K562 (cell line): Measurements from ENCODE around the gene KAZN. TPM values are rescaled to one million over a fixed set of nuclear protein-coding genes. Genes with fewer than 3 reads are reported as not detected.

ENCODE experiments used
- BMI1 ChIP-seq: fragments of 150-350 bp; IDR thresholded peaks from 2 replicates; pipeline ENCODE4 v1.6.1; 2014; ENCODE audit warnings: low read length
- FOSL1 ChIP-seq: fragments of 200-800 bp; sonication (Bioruptor generic); conservative IDR thresholded peaks from 2 replicates; pipeline ENCODE4 v1.6.1; 2016; ENCODE audit warnings: missing genetic modification characterization, missing compliant biosample characterization
- L3MBTL2 ChIP-seq: fragments of 450-650 bp; IDR thresholded peaks from 2 replicates; pipeline ENCODE4 v1.6.1; 2016; ENCODE audit warnings: mild to moderate bottlenecking, moderate library complexity
- MEIS2 ChIP-seq: fragments of 450-650 bp; IDR thresholded peaks from 2 replicates; pipeline ENCODE4 v1.6.1; 2014; ENCODE audit warnings: mild to moderate bottlenecking; ENCODE audit not compliant: partially characterized antibody
- MTA2 ChIP-seq: fragments of 450-650 bp; IDR thresholded peaks from 2 replicates; pipeline ENCODE4 v1.6.1; 2016; ENCODE audit warnings: low read depth
- PHB ChIP-seq: fragments of 250-450 bp; sonication (Bioruptor Pico); IDR thresholded peaks from 2 replicates; pipeline ENCODE4 v1.5.0; 2021
- PML ChIP-seq: IDR thresholded peaks from 2 replicates; pipeline ENCODE4 v1.6.1; 2012; ENCODE audit warnings: low read length, inconsistent platforms
- PRMT5 ChIP-seq: sonication (generic); formaldehyde crosslinking; IDR thresholded peaks from 2 replicates; pipeline ENCODE4 v1.5.0; 2020; ENCODE audit warnings: missing genetic modification reagents
- SMARCA4 ChIP-seq: fragments of 450-650 bp; IDR thresholded peaks from 2 replicates; pipeline ENCODE4 v1.6.1; 2016
- ZNF253 ChIP-seq: fragments of 250-450 bp; sonication (Bioruptor Pico); conservative IDR thresholded peaks from 2 replicates; pipeline ENCODE4 v1.6.1; 2021; ENCODE audit warnings: mild to moderate bottlenecking
- ZNF75A ChIP-seq: fragments of 450-650 bp; formaldehyde crosslinking; IDR thresholded peaks from 2 replicates; pipeline ENCODE4 v1.4.0; 2020; ENCODE audit warnings: mild to moderate bottlenecking
- polyA plus RNA-seq, 8 experiments: library from polyadenylated mRNA; depleted of rRNA in 4 of 8; stranded (reverse) in 5 of 8; unstranded in 3 of 8; fragments of >200 nt; fragmentation: Nextera tagmentation in 2 of 8; fragmentation: Illumina TruSeq in 1 of 8; extraction: Ambion mirVana in 2 of 8; extraction: Trizol in 1 of 8; gene quantifications; 2 replicates each; pipeline versions ENCODE4 v1.2.1 to v1.2.3, GENCODE V29; 2011 to 2014; ENCODE audit warnings: inconsistent platforms in 1 of 8, missing spikeins in 1 of 8
- total RNA-seq, 7 experiments: library from RNA; depleted of rRNA in 6 of 7; stranded (reverse); fragments of >200 nt in 6 of 7; fragmentation: Illumina TruSeq in 2 of 7; extraction: Trizol in 2 of 7; gene quantifications; 2 replicates each; pipeline versions ENCODE4 v1.2.1 to v1.2.3, GENCODE V29; 2011 to 2021; ENCODE audit warnings: low replicate concordance in 1 of 7
- TF ChIP-seq, protein P1 (sequence below): fragments of 450-650 bp; IDR thresholded peaks from 2 replicates; pipeline ENCODE4 v1.7.1; 2018; ENCODE audit warnings: mild to moderate bottlenecking, low read depth; ENCODE audit not compliant: partially characterized antibody
- TF ChIP-seq, protein P2 (sequence below): fragments of 250-450 bp; sonication (Bioruptor Pico); IDR thresholded peaks from 2 replicates; pipeline ENCODE4 v1.4.0; 2020; ENCODE audit warnings: mild to moderate bottlenecking, moderate library complexity
- TF ChIP-seq, protein P3 (sequence below): fragments of 250-450 bp; sonication (Bioruptor Pico); IDR thresholded peaks from 2 replicates; pipeline ENCODE4 v1.8.0; 2022; ENCODE audit warnings: inconsistent platforms, mild to moderate bottlenecking, moderate library complexity, borderline replicate concordance
- TF ChIP-seq, protein P4 (sequence below): sonication (generic); formaldehyde crosslinking; IDR thresholded peaks from 2 replicates; pipeline ENCODE4 v1.5.0; 2020; ENCODE audit warnings: missing genetic modification reagents
- TF ChIP-seq, protein P5 (sequence below): sonication (generic); formaldehyde crosslinking; IDR thresholded peaks from 2 replicates; pipeline ENCODE4 v1.8.0; 2023; ENCODE audit warnings: mild to moderate bottlenecking, missing genetic modification reagents

KAZN gene
- total and polyA plus RNA-seq, 9 of the 15 experiments (the other 6 are each of a cell fraction or from before 2014, with no cell fraction given): 2.1 to 21.6 (median 5.4) TPM

DNA sequence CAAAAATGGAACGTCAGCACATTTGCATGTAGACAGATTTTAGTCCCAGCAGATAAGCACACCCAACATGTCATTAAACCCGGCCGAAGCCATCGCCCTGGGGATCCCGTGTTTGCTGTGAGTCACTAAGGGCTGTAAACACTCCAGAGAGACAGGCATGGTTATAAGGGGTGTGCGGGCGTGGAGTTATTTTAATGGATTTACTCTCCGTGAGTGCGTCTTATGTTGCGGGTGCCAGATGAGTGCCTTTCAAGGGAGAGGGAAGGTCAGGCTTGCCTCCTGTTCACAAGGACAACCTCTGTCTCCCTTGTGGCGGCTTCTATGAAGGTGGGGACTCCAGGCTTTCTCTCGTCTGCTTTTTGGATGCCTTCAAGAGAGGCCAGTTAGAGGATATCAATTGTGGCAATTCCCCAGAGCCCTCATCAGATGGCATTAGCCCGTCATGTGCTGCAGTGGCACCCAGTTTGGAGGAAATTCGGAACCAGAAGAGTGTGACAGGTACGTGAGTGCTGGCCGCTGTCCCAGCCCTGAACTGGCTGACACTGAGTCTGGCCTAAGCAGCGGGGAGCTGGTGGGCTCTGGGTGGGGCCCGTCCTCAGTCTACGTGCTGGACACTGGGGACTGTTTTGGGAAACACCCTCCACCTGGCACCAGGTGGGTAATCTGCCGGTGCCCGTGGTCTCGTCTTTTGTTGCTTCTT is 331.2 kb downstream of the KAZN start (continued):
- TF ChIP-seq, protein P1, sequence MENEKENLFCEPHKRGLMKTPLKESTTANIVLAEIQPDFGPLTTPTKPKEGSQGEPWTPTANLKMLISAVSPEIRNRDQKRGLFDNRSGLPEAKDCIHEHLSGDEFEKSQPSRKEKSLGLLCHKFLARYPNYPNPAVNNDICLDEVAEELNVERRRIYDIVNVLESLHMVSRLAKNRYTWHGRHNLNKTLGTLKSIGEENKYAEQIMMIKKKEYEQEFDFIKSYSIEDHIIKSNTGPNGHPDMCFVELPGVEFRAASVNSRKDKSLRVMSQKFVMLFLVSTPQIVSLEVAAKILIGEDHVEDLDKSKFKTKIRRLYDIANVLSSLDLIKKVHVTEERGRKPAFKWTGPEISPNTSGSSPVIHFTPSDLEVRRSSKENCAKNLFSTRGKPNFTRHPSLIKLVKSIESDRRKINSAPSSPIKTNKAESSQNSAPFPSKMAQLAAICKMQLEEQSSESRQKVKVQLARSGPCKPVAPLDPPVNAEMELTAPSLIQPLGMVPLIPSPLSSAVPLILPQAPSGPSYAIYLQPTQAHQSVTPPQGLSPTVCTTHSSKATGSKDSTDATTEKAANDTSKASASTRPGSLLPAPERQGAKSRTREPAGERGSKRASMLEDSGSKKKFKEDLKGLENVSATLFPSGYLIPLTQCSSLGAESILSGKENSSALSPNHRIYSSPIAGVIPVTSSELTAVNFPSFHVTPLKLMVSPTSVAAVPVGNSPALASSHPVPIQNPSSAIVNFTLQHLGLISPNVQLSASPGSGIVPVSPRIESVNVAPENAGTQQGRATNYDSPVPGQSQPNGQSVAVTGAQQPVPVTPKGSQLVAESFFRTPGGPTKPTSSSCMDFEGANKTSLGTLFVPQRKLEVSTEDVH: no peak
- TF ChIP-seq, protein P2, sequence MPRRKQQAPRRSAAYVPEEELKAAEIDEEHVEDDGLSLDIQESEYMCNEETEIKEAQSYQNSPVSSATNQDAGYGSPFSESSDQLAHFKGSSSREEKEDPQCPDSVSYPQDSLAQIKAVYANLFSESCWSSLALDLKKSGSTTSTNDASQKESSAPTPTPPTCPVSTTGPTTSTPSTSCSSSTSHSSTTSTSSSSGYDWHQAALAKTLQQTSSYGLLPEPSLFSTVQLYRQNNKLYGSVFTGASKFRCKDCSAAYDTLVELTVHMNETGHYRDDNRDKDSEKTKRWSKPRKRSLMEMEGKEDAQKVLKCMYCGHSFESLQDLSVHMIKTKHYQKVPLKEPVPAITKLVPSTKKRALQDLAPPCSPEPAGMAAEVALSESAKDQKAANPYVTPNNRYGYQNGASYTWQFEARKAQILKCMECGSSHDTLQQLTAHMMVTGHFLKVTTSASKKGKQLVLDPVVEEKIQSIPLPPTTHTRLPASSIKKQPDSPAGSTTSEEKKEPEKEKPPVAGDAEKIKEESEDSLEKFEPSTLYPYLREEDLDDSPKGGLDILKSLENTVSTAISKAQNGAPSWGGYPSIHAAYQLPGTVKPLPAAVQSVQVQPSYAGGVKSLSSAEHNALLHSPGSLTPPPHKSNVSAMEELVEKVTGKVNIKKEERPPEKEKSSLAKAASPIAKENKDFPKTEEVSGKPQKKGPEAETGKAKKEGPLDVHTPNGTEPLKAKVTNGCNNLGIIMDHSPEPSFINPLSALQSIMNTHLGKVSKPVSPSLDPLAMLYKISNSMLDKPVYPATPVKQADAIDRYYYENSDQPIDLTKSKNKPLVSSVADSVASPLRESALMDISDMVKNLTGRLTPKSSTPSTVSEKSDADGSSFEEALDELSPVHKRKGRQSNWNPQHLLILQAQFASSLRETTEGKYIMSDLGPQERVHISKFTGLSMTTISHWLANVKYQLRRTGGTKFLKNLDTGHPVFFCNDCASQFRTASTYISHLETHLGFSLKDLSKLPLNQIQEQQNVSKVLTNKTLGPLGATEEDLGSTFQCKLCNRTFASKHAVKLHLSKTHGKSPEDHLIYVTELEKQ (CRISPR knock-in tag): no peak
- TF ChIP-seq SMARCA4 (peak; percentile 84), ZNF253 (CRISPR knock-in tag) (no peak), PHB (CRISPR knock-in tag) (no peak), PRMT5 (CRISPR knock-in tag) (no peak), MTA2 (peak; percentile 23; the same call in 1 of the 2 replicates), BMI1 (no peak), MEIS2 (peak; percentile 79), PML (no peak; the same call in 1 of the 2 replicates), L3MBTL2 (peak; percentile 47; the same call in 1 of the 2 replicates), FOSL1 (tag) (peak; percentile 96), ZNF75A (CRISPR knock-in tag) (no peak)
- TF ChIP-seq, protein P3, sequence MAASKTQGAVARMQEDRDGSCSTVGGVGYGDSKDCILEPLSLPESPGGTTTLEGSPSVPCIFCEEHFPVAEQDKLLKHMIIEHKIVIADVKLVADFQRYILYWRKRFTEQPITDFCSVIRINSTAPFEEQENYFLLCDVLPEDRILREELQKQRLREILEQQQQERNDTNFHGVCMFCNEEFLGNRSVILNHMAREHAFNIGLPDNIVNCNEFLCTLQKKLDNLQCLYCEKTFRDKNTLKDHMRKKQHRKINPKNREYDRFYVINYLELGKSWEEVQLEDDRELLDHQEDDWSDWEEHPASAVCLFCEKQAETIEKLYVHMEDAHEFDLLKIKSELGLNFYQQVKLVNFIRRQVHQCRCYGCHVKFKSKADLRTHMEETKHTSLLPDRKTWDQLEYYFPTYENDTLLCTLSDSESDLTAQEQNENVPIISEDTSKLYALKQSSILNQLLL (CRISPR knock-in tag): no peak
- TF ChIP-seq, protein P4, sequence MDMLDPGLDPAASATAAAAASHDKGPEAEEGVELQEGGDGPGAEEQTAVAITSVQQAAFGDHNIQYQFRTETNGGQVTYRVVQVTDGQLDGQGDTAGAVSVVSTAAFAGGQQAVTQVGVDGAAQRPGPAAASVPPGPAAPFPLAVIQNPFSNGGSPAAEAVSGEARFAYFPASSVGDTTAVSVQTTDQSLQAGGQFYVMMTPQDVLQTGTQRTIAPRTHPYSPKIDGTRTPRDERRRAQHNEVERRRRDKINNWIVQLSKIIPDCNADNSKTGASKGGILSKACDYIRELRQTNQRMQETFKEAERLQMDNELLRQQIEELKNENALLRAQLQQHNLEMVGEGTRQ (CRISPR knock-in tag): no peak
- TF ChIP-seq, protein P5, sequence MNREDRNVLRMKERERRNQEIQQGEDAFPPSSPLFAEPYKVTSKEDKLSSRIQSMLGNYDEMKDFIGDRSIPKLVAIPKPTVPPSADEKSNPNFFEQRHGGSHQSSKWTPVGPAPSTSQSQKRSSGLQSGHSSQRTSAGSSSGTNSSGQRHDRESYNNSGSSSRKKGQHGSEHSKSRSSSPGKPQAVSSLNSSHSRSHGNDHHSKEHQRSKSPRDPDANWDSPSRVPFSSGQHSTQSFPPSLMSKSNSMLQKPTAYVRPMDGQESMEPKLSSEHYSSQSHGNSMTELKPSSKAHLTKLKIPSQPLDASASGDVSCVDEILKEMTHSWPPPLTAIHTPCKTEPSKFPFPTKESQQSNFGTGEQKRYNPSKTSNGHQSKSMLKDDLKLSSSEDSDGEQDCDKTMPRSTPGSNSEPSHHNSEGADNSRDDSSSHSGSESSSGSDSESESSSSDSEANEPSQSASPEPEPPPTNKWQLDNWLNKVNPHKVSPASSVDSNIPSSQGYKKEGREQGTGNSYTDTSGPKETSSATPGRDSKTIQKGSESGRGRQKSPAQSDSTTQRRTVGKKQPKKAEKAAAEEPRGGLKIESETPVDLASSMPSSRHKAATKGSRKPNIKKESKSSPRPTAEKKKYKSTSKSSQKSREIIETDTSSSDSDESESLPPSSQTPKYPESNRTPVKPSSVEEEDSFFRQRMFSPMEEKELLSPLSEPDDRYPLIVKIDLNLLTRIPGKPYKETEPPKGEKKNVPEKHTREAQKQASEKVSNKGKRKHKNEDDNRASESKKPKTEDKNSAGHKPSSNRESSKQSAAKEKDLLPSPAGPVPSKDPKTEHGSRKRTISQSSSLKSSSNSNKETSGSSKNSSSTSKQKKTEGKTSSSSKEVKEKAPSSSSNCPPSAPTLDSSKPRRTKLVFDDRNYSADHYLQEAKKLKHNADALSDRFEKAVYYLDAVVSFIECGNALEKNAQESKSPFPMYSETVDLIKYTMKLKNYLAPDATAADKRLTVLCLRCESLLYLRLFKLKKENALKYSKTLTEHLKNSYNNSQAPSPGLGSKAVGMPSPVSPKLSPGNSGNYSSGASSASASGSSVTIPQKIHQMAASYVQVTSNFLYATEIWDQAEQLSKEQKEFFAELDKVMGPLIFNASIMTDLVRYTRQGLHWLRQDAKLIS (CRISPR knock-in tag): no peak
